ENCODE data around the gene ITGB5. TPM values are rescaled to one million over a fixed set of nuclear protein-coding genes. Genes with fewer than 3 reads are reported as not detected.

Gene ITGB5
- total and polyA plus RNA-seq, 4 donors, result 16.9 to 66.6 (median 48.0) TPM

DNA sequence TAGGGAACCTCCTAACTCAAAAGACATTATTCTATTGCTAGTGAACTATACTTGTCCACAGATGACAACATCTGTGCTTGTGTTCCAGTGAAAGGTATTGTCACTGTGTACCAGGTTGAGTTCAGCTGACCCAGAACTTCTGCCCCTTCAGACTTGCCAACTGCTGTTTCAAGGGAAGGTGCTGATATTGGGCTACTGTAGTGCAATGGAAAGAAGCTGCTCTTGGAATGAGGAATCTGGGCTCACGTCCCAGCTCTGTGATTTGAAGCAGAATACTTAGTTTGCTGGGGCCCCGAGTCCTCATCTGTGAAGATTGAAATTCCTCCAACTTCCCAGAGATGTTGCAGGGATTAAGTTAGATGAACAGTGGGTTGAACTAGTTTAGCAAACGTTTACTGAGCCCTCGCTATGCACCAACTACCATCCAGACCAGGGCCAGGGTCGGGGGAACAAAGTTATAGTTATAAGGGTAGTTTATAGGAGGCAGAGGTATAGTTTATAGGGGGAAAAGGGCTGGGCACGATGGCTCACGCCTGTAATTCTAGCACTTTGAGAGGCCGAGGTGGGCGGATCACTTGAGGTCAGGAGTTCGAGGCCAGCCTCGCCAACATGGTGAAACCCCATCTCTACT lies 172.8 kb downstream of the ITGB5 start:
- H3K27ac ChIP-seq (ENCODE audit: low read depth in 1 of 2, low read length in 2 of 2), result no peak overlapping the region

More for the DNA sequence above, 172.8 kb downstream of the ITGB5 start:
- Histone ChIP-seq H3K4me3 (ENCODE audit: low read depth in 1 of 3, low read length in 3 of 3) (no peak overlapping the region), H3K36me3 (ENCODE audit: control insufficient read depth in 4 of 4, insufficient read depth in 3 of 4, low read depth in 1 of 4, low read length in 3 of 4) (peaks cover 5 to 21% (median 16%) of the 10 kb centered on the region in 4 donors), H3K4me1 (ENCODE audit: control insufficient read depth in 4 of 4, insufficient read depth in 4 of 4, low read length in 3 of 4) (no peaks in the 10 kb centered on the region), H3K9ac (ENCODE audit: low read depth in 1 of 2, low read length in 2 of 2) (no peak overlapping the region), H3K9me3 (ENCODE audit: control insufficient read depth in 4 of 4, low read length in 3 of 4) (no peaks in the 10 kb centered on the region), H3K27me3 (ENCODE audit: control insufficient read depth in 4 of 4, insufficient read depth in 4 of 4, low read length in 3 of 4) (no peaks in the 10 kb centered on the region)
- no peak for DNase-seq (ENCODE audit: low spot score)
- WGBS, result 80% methylated on average over 11 of the region's 11 CpGs
- no peak for TF ChIP-seq SP1 (IDR thresholded peaks at IDR 0.05)

Small RNA genes lying within 50 kb of the gene (small RNA-seq; reads per million reads assigned to genes)
- gene MIR544B, result not detected

Other genes starting within 250 kb of the ITGB5 start
- gene UMPS, start 156.9 kb downstream of the ITGB5 start, total RNA-seq, result 10 to 100 TPM; 26.8 to 39.4 TPM
- gene UMPS, start 156.9 kb downstream of the ITGB5 start, polyA plus RNA-seq, result 10 to 100 TPM; 21.3 to 25.2 TPM
- gene MUC13, start 47.4 kb upstream of the ITGB5 start, total RNA-seq, result under 1 TPM in 1 of 2 donors, not detected in 1; under 0.01 TPM
- gene MUC13, start 47.4 kb upstream of the ITGB5 start, polyA plus RNA-seq, result under 1 TPM in 1 of 2 donors, not detected in 1; 0.45 TPM
- 10 to 100 TPM in 1 of 2 donors, 1 to 10 TPM in 1; 5.9 to 16.0 TPM for gene HEG1, start 168.6 kb upstream of the ITGB5 start, total RNA-seq
- gene HEG1, start 168.6 kb upstream of the ITGB5 start, polyA plus RNA-seq, result 1 to 10 TPM; 1.4 to 4.8 TPM

Data from liver (tissue), 10 donors.